Measurements from ENCODE around the gene TMEM190. TPM values are rescaled to one million over a fixed set of nuclear protein-coding genes. Genes with fewer than 3 reads are reported as not detected.

TMEM190 gene
- total RNA-seq, 1 experiment from 2014 or later, result not detected

DNA sequence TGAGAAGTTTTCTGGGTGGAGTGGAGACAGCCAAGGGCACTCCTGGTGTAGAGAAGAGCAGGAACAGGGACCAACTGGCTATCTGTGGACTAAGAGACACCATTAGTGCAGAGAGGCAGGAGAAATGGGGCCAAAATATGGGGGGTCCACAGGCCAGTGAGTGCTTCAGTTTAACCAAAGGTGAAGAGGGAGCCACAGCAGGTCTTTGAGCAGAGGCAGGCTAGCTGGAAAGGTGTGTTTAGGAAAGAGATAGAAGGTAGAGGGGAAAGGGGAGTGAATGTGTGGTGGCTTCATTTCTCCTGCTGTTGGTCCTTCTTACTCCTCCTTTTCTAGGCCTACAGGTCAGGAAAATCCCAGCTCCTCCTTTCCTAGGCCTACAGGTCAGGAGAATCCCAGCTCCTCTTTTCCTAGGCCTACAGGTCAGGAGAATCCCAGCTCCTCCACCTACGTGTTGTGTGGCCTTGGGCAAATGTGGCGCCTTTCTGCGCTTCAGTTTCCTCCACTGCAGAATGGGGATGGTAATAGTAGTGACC is 6.0 kb downstream of the TMEM190 start:
- H3K79me2 ChIP-seq (ENCODE audit: insufficient read depth, low read length), result peaks cover 44% of the 10 kb centered on the region
- peak overlapping the region; percentile 95 for H3K4me2 ChIP-seq (ENCODE audit: low read length)
- CTCF ChIA-PET, result interaction anchor here (1.7 kb wide), 1 partner anchor 81 kb away, joined by 12 read pairs; no protein-coding TSS in a partner anchor
- peaks cover 5 to 17% of the 10 kb centered on the region in 2 experiments; a peak in 3 of 4 replicates for H3K36me3 ChIP-seq (ENCODE audit: control insufficient read depth in 1 of 2, insufficient read depth in 2 of 2, low read length in 2 of 2)
- H3K4me3 ChIP-seq (replicated peaks in 1 of 2; ENCODE audit: low read depth in 1 of 2, low read length in 2 of 2), result peak overlapping the region; percentile 61 to 67
- H3K9ac ChIP-seq (ENCODE audit: low read length), result peak overlapping the region; percentile 94
- RAD21 ChIA-PET (ENCODE audit: low non-redundant PET in 1 of 2, low total read pairs in 2 of 2, uncharacterized antibody in 2 of 2, unreplicated experiment in 2 of 2), result no interaction called here
- no peaks in the 10 kb centered on the region for H3K27me3 ChIP-seq (ENCODE audit: insufficient read depth, low read length)
- peak overlapping the region; percentile 99; the same call in 1 of the 2 replicates for H3K27ac ChIP-seq (ENCODE audit: low read depth, low read length)
- DNase-seq (ENCODE audit: low read depth, low spot score) (no peak), ATAC-seq (no peak)
- no peaks in the 10 kb centered on the region for H3K9me3 ChIP-seq (ENCODE audit: control insufficient read depth in 1 of 2, insufficient read depth in 1 of 2, low read depth in 1 of 2, low read length in 2 of 2)
- H2AFZ ChIP-seq (ENCODE audit: low read depth, low read length, poor library complexity, severe bottlenecking), result no peak overlapping the region
- no peaks in the 10 kb centered on the region for H3K9me2 ChIP-seq (ENCODE audit: insufficient read depth)
- peaks cover 6 to 39% of the 10 kb centered on the region in 2 experiments; a peak in 3 of 4 replicates for H3K4me1 ChIP-seq (ENCODE audit: control insufficient read depth in 1 of 2, insufficient read depth in 2 of 2, low read length in 2 of 2)
- POLR2A ChIA-PET, result interaction anchor here (0.6 to 2.9 kb wide), 5 partner anchors 9 to 242 kb away, joined by 3 to 13 read pairs (median 3); partner anchors contain the start of genes UBE2S and ZNF784
- intact Hi-C loops (cut with micrococcal nuclease), result loop anchor here (5.0 kb wide), 1 partner anchor 80 kb away; no protein-coding TSS in a partner anchor
- TF ChIP-seq YY1 (IDR thresholded peaks at IDR 0.05; ENCODE audit: extremely low read depth, insufficient replicate concordance, low read depth, low read length) (no peak), SIN3A (IDR thresholded peaks at IDR 0.05; ENCODE audit: low read depth) (no peak), EGR1 (IDR thresholded peaks at IDR 0.05; ENCODE audit: low read depth) (no peak), JUND (IDR thresholded peaks at IDR 0.05) (no peak), FOSL1 (IDR thresholded peaks at IDR 0.05; ENCODE audit: low read depth) (no peak), POLR2A (IDR thresholded peaks at IDR 0.05; ENCODE audit: borderline replicate concordance, extremely low read depth, insufficient read depth, insufficient read length) (no peak), ELF1 (IDR thresholded peaks at IDR 0.05; ENCODE audit: borderline replicate concordance, low read depth) (no peak), TCF7L2 (IDR thresholded peaks at IDR 0.05; ENCODE audit: borderline replicate concordance, extremely low read depth, insufficient read depth, insufficient read length) (no peak), ZFX (IDR thresholded peaks at IDR 0.05) (no peak)
- TF ChIP-seq, protein P1, sequence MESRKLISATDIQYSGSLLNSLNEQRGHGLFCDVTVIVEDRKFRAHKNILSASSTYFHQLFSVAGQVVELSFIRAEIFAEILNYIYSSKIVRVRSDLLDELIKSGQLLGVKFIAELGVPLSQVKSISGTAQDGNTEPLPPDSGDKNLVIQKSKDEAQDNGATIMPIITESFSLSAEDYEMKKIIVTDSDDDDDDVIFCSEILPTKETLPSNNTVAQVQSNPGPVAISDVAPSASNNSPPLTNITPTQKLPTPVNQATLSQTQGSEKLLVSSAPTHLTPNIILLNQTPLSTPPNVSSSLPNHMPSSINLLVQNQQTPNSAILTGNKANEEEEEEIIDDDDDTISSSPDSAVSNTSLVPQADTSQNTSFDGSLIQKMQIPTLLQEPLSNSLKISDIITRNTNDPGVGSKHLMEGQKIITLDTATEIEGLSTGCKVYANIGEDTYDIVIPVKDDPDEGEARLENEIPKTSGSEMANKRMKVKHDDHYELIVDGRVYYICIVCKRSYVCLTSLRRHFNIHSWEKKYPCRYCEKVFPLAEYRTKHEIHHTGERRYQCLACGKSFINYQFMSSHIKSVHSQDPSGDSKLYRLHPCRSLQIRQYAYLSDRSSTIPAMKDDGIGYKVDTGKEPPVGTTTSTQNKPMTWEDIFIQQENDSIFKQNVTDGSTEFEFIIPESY (IDR thresholded peaks at IDR 0.05; ENCODE audit: extremely low read depth, insufficient replicate concordance, low read length), result no peak
- TF ChIP-seq, protein P2, sequence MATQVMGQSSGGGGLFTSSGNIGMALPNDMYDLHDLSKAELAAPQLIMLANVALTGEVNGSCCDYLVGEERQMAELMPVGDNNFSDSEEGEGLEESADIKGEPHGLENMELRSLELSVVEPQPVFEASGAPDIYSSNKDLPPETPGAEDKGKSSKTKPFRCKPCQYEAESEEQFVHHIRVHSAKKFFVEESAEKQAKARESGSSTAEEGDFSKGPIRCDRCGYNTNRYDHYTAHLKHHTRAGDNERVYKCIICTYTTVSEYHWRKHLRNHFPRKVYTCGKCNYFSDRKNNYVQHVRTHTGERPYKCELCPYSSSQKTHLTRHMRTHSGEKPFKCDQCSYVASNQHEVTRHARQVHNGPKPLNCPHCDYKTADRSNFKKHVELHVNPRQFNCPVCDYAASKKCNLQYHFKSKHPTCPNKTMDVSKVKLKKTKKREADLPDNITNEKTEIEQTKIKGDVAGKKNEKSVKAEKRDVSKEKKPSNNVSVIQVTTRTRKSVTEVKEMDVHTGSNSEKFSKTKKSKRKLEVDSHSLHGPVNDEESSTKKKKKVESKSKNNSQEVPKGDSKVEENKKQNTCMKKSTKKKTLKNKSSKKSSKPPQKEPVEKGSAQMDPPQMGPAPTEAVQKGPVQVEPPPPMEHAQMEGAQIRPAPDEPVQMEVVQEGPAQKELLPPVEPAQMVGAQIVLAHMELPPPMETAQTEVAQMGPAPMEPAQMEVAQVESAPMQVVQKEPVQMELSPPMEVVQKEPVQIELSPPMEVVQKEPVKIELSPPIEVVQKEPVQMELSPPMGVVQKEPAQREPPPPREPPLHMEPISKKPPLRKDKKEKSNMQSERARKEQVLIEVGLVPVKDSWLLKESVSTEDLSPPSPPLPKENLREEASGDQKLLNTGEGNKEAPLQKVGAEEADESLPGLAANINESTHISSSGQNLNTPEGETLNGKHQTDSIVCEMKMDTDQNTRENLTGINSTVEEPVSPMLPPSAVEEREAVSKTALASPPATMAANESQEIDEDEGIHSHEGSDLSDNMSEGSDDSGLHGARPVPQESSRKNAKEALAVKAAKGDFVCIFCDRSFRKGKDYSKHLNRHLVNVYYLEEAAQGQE (IDR thresholded peaks at IDR 0.05; ENCODE audit: low read depth), result no peak
- TF ChIP-seq, protein P3, sequence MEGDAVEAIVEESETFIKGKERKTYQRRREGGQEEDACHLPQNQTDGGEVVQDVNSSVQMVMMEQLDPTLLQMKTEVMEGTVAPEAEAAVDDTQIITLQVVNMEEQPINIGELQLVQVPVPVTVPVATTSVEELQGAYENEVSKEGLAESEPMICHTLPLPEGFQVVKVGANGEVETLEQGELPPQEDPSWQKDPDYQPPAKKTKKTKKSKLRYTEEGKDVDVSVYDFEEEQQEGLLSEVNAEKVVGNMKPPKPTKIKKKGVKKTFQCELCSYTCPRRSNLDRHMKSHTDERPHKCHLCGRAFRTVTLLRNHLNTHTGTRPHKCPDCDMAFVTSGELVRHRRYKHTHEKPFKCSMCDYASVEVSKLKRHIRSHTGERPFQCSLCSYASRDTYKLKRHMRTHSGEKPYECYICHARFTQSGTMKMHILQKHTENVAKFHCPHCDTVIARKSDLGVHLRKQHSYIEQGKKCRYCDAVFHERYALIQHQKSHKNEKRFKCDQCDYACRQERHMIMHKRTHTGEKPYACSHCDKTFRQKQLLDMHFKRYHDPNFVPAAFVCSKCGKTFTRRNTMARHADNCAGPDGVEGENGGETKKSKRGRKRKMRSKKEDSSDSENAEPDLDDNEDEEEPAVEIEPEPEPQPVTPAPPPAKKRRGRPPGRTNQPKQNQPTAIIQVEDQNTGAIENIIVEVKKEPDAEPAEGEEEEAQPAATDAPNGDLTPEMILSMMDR (IDR thresholded peaks at IDR 0.05 in 2 of 3, conservative IDR thresholded peaks at IDR 0.05 in 1 of 3; ENCODE audit: borderline replicate concordance in 1 of 3, insufficient read depth in 1 of 3, low read depth in 2 of 3, low read length in 2 of 3), result no peak
- BruUV-seq (replicated peaks), result no TSS peak
- H4K20me1 ChIP-seq (ENCODE audit: insufficient read depth), result peaks cover 13% of the 10 kb centered on the region; the same call in 1 of the 2 replicates
